GM18511 (cell line): ENCODE measurements around the gene MACROH2A1.

ENCODE experiments used
- ATAC-seq: cut with Tn5 transposase; IDR thresholded peaks from one replicate; pipeline ENCODE4 v1.9.1; 2021; ENCODE audit warnings: mild to moderate bottlenecking, moderate library complexity; ENCODE audit not compliant: unreplicated experiment

Gene MACROH2A1

GRCh38 chr5:135398855-135399793 lies at the start of gene MACROH2A1:
MACROH2A1 (minus strand) TSS chr5:135399231; CDS start chr5:135389093, 10,138 bp downstream.
- peak; percentile 88 for ATAC-seq

GRCh38 chr5:135448071-135448739 lies 49.2 kb upstream of the MACROH2A1 start:
- ATAC-seq, result no peak

DNA sequence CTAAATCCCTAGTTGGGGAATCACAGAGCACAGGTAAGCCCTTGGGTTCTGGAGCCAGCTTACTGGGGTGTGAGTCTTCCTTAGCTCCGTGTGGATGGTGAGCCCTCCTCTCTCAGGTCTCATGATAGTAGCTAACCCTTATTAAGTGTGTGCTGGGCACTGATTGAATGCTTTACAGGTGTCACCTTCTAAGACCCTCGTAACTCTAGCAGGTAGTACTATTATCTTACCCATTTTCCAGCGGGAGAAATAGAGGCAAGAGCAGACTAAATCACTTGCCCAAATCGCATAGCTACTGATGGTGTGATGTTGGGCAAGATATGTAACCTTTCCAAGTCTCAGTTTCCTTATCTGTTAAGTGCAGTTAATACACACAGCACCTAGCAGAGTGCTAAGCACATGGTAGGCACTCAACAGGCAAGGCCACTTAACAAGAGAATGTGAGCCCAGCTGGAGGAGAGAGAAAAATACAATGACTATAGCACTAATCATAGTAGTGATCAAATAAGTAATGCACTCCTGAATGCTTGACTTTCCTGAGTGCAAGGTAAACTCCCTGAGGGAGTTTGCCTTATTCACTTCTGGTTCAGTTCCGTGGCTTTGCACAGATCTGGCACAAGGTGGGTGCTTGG lies 48.4 kb upstream of the MACROH2A1 start, which contains the start of gene DCANP1:
Gene DCANP1 (minus strand): TSS at position 51 of the 632 bp plus-strand sequence. CDS start 240 bp downstream, outside the sequence.
- ATAC-seq, result no peak

DNA sequence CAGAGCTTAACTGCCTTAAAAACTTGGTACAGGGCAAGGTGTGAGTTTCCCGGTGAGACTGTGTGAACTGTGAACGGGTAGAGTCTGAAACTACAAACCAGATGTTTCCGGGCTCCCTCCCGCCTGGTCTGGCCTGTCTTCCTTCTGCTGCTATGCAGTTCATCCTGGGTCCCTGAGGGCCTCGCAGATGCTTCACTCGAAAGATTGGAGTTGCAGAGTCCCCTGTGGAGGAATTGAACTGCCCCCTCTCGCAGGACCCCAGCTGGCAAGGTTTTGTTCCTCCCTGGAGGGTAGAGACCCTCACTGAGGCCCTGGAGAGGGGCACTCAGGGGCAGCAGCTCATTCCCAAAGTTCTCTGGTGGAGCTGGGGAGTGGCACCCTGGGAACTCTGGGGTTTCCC lies 47.6 kb upstream of the MACROH2A1 start:
- ATAC-seq, result no peak

- no peak for ATAC-seq
These were observed 47.2 kb upstream of the MACROH2A1 start for GRCh38 chr5:135446206-135446605.

- ATAC-seq, result no peak
These were observed 46.4 kb upstream of the MACROH2A1 start for GRCh38 chr5:135445306-135445985.

DNA sequence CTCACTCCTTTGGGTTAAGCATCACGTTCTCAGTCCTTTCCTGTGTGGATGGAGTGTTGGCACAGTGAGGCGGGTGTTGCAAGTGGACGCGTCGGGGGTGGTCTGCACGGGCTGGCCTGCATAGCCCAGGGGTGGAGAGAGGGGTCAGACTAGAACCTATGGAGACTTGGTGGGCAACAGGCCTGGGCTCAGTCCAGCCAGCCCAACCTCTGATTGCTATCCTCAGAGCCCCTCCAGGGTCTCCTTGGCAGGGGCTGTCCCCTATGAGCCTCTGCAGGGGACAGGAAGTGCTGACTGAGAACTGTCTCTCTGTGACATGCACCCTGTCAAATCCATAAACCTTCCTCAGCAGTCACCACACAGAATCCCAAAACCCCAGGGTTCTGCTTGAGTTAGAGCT lies 45.9 kb upstream of the MACROH2A1 start:
- no peak for ATAC-seq

DNA sequence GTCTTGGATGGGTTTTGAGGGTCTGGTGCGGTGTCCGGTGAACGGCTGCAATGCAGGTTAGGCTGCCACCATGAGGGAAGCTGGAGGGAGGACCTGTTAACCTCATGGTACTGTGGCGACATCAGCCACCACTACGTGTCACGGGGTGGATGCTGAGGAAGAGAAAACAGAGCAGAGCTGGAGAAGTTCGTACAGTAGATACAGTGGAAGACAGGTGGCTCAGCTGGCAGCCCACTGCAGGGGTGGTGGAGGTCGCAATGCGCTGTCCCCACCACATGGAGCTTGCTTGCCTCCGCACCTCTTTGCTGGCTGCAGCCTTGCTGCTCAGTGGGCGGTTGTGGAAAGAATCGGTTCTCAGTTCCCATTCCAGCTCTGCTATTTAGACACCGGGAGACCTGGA lies 45.3 kb upstream of the MACROH2A1 start:
- ATAC-seq, result no peak

DNA sequence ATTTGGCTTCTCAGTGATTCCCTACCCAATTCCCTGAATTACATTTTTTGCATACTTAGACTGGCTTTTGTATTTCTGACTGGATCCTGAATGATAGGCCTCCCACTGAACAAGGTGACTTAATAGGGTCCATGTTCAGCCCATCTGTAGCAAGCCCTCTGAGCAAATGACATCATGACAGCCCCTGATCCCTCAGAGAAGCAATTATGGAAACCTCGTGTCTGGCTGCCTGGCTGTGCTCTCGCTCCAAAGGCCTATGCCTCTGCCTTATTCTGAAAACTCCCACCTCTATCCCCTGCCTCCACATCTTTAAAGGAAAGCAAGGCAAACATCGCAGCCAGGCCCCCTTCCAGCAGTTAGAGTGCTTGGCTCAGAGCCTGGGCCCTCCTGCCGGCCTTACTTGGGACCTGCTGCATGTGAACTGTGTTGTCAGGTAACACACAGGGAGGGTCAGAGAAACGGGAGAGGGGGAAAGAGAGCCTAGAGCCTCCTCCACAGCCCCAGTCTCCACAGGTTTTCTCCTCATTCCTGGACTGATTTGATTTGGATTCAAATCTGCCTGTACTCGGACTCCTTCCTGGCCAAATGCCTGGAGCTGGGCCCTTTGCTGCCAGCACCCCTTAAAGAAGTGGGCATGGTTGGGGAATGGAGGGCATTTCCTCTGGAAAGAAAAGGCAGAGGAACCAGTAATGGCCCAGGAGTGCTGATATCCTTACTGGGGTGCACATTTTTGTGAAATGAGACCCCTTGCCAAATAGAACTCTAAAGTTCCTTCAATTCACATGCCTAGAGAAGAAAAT lies 44.3 kb upstream of the MACROH2A1 start:
- ATAC-seq, result no peak

DNA sequence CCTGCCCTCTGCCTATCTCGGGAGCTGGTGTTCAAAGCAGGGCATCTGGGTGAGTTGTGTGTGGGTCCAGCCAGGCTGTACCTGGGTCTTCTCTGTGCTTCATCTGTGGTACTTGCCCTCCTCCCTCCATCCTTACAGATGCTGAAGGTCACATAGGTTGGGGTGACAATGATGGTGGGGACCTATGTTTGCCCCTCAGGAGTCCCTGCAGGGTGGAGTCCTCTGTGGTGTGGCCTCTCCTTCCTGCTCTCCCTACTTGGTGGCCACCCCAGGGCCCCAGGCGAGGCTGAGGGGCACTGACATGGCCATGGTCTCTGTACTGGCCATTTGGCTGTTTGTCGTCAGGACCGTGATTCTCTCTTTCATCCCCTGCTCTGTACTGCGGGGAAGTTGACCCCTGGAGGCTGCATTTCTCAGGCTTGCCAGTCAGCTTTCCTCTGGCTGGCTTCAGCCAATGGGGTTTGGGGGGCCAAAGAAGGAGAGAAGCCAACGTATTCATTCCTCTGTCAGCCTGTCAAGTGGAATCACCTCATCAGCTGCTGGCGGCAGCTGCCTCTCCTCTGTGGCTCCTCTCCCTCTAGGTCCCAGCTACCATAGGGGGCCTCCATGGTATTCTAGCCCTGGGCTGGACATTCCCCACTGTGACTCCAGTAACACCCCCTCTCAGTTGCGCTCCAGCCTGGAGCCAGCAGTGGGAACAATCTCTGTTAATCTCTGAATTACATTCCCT lies 43.6 kb upstream of the MACROH2A1 start:
- no peak for ATAC-seq

DNA sequence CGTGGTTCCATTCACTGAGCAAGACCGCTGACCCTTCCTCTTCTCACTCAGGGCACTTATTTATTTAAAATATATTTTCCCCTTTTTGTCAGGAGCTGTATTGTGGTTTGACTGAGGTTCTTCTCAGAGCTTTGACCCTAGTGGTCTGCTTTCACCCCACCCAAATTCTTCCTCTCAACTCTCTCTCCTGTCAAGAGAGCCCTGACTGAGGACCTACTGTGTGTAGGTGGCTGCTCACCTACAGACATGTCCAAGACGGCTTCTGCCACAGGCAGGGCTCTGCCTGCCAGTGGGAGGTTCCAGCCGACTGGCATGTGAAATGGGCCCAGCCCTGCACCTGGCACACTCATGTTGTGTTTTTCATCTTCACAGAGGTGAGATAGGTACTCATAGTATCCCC lies 42.9 kb upstream of the MACROH2A1 start:
- ATAC-seq, result no peak

DNA sequence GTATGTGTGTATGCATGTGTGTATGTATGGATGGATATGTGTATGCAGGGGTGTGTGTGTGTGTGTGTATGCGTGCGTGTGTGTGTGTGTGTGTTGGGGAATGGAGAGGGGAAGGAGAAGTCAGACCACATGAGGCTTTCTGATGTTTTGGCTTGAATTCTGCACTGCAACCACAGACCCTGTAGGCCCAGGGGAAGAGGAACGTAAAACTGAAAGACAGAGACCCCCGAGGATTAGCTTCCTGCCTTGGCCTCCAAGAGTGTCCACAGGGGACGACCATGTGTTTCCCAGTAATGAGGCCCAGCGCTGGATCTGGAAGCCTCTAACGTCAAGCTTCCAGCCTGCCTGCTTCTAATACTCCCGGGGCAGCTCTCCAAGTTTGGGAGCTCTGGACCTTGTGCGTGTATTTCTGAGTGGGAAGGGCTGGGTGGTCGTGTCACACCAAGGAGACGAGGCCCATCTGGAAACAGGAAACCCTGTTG lies 42.4 kb upstream of the MACROH2A1 start:
- ATAC-seq, result no peak

DNA sequence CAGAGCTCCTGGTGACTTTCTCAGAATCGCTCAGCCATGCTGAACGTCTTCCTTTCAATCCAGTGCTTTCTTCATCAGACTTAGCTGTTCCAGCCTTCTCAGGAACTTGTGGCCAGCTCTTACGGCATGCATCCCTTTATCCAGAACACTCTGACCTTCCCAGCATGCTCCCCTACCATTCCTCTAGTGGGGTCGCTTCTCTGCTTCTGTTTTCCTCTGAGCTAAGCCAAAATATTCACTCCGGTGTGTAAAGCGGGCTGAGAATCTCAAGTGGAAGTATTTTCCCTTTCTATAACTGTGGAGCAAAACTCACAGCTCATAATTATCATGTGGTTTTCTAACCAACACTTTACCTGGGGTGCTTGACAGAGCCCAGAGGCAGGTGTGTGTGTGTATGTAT lies 41.9 kb upstream of the MACROH2A1 start:
- ATAC-seq, result no peak

GRCh38 chr5:135439231-135440205 lies 40.5 kb upstream of the MACROH2A1 start:
- no peak for ATAC-seq

DNA sequence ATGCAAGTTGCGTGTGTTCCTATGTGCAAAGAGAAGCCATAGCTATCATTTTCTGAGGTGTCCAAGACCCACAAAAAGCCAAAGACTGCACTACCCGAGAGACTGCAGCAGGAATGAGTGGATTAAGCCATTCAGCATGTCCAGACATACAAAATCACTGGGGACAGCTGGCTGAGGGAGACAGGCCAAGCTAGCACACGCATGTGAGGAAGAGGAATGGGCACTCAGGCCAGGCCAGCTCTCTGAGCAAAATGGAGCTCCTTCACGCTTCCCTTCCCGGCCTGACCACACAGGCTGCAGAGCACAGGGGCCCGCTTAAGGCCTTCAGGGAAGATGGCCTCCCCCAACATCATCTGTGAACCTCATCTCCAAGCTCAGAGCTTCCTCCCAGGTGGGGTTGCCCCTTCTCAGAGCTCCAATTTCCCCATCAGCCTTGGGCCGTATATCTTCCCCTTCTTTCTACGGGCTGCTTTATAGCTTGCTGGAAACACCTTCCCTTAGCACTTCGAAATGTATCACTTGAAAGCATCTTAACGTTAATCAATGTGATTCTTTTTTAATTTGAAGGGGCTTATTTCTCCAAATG lies 39.7 kb upstream of the MACROH2A1 start:
- ATAC-seq, result no peak

DNA sequence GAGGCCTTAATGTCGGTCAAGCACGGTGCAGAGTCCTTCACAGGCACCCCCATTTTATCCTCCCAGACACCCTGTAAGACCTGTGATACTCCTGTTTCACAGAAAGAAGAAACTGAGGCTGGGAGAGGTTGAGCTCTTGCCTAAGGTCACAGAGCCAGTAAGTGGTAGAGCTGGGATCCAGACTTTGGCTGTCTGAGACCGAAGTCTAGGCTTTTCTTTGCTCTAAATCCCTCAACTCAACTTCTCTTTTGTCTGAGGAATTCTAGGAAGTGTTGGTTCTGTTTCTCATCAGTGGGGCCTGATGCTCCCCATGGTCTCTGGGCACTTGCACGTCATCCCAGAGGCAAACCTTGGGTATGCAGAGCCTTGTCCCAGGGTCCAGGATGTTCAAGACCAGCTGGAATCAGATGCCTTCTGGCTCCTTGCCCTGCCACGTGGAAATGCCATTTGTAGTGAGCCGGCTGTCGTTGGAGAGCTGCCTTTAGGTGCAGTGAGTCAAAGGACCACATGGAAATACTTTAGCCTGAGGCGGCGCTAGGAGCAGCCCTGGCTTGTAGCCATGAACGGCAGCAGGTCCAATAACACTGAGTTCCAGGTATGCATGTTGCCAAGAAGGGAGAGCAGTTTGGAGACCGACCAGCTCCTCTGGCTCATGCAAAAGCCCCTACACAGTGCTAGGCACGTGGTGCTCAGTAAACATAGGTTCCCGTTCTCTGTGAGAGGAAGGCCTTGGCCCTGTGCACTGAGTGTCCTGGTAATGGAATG lies 38.9 kb upstream of the MACROH2A1 start:
- ATAC-seq, result no peak

DNA sequence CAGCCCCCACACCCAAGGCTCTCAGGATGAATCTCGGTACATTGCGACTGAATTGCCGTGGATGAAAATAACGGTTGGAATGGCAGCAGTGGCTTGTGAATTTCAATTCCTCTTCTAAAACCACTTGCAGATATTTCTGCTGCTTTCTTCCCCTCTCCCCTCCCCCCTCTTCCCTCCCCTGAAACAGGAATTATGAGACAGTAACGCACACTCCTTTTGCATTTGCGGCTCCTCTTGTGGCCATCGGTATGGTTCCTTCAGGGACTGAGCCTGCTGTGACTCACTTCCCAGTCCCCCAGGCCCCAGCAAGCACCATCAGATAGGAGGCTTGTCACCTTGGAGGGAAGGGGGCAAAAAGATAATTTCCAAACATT lies 38.4 kb upstream of the MACROH2A1 start:
- ATAC-seq, result no peak
